ENCODE data around the gene IGLL1. TPM values are rescaled to one million over a fixed set of nuclear protein-coding genes. Genes with fewer than 3 reads are reported as not detected.

Gene IGLL1
- total and polyA plus RNA-seq, 4 donors: 17.4 TPM; not detected in 3

DNA sequence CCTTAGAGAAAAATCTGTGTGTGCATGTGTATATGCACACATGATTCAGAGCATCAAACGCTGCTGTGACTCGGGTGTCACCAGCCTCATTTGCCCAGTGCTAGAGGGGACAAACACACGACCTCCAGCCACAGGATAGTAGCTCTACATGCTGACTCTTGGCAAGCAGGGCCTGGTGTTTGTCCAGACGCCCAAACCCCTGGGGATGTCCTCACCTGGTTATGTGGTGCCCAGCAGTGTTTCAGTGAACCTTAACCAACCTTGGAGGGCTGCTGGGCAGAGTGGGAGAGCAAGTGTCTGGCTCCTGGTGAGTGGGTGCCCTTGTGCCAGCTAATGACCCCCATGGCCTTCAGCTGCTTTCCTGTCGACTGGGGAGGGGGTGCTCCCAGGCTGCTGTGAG lies 26.7 kb downstream of the IGLL1 start:
- Histone ChIP-seq H3K27me3 (ENCODE audit: control insufficient read depth in 4 of 4, insufficient read depth in 4 of 4, low read length in 3 of 4) (peaks cover 0 to 3% (median 0%) of the 10 kb centered on the region in 4 donors), H3K27ac (ENCODE audit: low read depth in 1 of 2, low read length in 2 of 2) (no peak overlapping the region), H3K4me3 (ENCODE audit: low read depth in 1 of 3, low read length in 3 of 3) (no peak overlapping the region), H3K9ac (ENCODE audit: low read depth in 1 of 2, low read length in 2 of 2) (no peak overlapping the region), H3K4me1 (ENCODE audit: control insufficient read depth in 4 of 4, insufficient read depth in 4 of 4, low read length in 3 of 4) (no peaks in the 10 kb centered on the region), H3K36me3 (ENCODE audit: control insufficient read depth in 4 of 4, insufficient read depth in 3 of 4, low read depth in 1 of 4, low read length in 3 of 4) (no peaks in the 10 kb centered on the region), H3K9me3 (ENCODE audit: control insufficient read depth in 4 of 4, low read length in 3 of 4) (no peaks in the 10 kb centered on the region)
- DNase-seq (ENCODE audit: low spot score): no peak
- TF ChIP-seq, protein P1, sequence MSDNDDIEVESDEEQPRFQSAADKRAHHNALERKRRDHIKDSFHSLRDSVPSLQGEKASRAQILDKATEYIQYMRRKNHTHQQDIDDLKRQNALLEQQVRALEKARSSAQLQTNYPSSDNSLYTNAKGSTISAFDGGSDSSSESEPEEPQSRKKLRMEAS (IDR thresholded peaks at IDR 0.05): no peak
- TF ChIP-seq, protein P2, sequence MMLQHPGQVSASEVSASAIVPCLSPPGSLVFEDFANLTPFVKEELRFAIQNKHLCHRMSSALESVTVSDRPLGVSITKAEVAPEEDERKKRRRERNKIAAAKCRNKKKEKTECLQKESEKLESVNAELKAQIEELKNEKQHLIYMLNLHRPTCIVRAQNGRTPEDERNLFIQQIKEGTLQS (IDR thresholded peaks at IDR 0.05): no peak
- TF ChIP-seq RAD21 (IDR thresholded peaks at IDR 0.05) (no peak), GABPA (IDR thresholded peaks at IDR 0.05 in 1 of 2, conservative IDR thresholded peaks at IDR 0.05 in 1 of 2) (no peak), SP1 (IDR thresholded peaks at IDR 0.05) (no peak), FOXA1 (IDR thresholded peaks at IDR 0.05) (no peak), EGR1 (IDR thresholded peaks at IDR 0.05; ENCODE audit: low read depth in 2 of 2) (no peak), NR2F2 (IDR thresholded peaks at IDR 0.05) (no peak), YY1 (IDR thresholded peaks at IDR 0.05) (no peak), JUND (IDR thresholded peaks at IDR 0.05) (no peak), TAF1 (conservative IDR thresholded peaks at IDR 0.05) (no peak), HNF4A (conservative IDR thresholded peaks at IDR 0.05) (no peak), RXRA (IDR thresholded peaks at IDR 0.05) (no peak)
- TF ChIP-seq, protein P3, sequence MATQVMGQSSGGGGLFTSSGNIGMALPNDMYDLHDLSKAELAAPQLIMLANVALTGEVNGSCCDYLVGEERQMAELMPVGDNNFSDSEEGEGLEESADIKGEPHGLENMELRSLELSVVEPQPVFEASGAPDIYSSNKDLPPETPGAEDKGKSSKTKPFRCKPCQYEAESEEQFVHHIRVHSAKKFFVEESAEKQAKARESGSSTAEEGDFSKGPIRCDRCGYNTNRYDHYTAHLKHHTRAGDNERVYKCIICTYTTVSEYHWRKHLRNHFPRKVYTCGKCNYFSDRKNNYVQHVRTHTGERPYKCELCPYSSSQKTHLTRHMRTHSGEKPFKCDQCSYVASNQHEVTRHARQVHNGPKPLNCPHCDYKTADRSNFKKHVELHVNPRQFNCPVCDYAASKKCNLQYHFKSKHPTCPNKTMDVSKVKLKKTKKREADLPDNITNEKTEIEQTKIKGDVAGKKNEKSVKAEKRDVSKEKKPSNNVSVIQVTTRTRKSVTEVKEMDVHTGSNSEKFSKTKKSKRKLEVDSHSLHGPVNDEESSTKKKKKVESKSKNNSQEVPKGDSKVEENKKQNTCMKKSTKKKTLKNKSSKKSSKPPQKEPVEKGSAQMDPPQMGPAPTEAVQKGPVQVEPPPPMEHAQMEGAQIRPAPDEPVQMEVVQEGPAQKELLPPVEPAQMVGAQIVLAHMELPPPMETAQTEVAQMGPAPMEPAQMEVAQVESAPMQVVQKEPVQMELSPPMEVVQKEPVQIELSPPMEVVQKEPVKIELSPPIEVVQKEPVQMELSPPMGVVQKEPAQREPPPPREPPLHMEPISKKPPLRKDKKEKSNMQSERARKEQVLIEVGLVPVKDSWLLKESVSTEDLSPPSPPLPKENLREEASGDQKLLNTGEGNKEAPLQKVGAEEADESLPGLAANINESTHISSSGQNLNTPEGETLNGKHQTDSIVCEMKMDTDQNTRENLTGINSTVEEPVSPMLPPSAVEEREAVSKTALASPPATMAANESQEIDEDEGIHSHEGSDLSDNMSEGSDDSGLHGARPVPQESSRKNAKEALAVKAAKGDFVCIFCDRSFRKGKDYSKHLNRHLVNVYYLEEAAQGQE (IDR thresholded peaks at IDR 0.05): no peak
- TF ChIP-seq, protein P4, sequence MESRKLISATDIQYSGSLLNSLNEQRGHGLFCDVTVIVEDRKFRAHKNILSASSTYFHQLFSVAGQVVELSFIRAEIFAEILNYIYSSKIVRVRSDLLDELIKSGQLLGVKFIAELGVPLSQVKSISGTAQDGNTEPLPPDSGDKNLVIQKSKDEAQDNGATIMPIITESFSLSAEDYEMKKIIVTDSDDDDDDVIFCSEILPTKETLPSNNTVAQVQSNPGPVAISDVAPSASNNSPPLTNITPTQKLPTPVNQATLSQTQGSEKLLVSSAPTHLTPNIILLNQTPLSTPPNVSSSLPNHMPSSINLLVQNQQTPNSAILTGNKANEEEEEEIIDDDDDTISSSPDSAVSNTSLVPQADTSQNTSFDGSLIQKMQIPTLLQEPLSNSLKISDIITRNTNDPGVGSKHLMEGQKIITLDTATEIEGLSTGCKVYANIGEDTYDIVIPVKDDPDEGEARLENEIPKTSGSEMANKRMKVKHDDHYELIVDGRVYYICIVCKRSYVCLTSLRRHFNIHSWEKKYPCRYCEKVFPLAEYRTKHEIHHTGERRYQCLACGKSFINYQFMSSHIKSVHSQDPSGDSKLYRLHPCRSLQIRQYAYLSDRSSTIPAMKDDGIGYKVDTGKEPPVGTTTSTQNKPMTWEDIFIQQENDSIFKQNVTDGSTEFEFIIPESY (IDR thresholded peaks at IDR 0.05): no peak
- 78% methylated on average over 5 of the region's 5 CpGs for WGBS

DNA sequence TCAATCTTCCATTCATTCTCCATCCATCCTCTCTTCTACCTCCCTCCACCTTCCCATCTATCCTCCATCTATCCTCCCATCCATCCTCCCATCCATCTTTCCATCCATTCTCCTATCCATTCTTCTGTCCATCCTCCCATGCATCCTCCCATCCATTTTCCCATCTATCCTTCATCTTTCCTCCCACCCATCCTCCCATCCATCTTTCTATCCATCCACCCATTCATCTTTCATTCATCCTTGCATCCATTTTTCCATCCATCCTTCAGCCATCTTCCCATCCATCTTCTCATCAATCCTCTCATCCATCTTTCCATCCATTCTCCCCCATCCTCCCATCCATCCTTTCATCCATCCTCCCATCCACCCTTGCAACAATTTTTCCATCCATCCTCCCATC lies 27.5 kb downstream of the IGLL1 start:
- no peak overlapping the region for H3K4me3 ChIP-seq (ENCODE audit: low read depth in 1 of 3, low read length in 3 of 3)
- H3K27ac ChIP-seq (ENCODE audit: low read depth in 1 of 2, low read length in 2 of 2): no peak overlapping the region
- no peaks in the 10 kb centered on the region for H3K4me1 ChIP-seq (ENCODE audit: control insufficient read depth in 4 of 4, insufficient read depth in 4 of 4, low read length in 3 of 4)
- H3K27me3 ChIP-seq (ENCODE audit: control insufficient read depth in 4 of 4, insufficient read depth in 4 of 4, low read length in 3 of 4): peaks cover 0 to 3% (median 0%) of the 10 kb centered on the region in 4 donors
- no peaks in the 10 kb centered on the region for H3K36me3 ChIP-seq (ENCODE audit: control insufficient read depth in 4 of 4, insufficient read depth in 3 of 4, low read depth in 1 of 4, low read length in 3 of 4)
- no peak overlapping the region for H3K9ac ChIP-seq (ENCODE audit: low read depth in 1 of 2, low read length in 2 of 2)
- no peak for DNase-seq (ENCODE audit: low spot score)
- TF ChIP-seq NR2F2 (IDR thresholded peaks at IDR 0.05) (no peak), HNF4A (conservative IDR thresholded peaks at IDR 0.05) (no peak), YY1 (IDR thresholded peaks at IDR 0.05) (no peak), FOXA1 (IDR thresholded peaks at IDR 0.05) (no peak), EGR1 (IDR thresholded peaks at IDR 0.05; ENCODE audit: low read depth in 2 of 2) (no peak), SP1 (IDR thresholded peaks at IDR 0.05) (no peak), RXRA (IDR thresholded peaks at IDR 0.05) (no peak), GABPA (IDR thresholded peaks at IDR 0.05 in 1 of 2, conservative IDR thresholded peaks at IDR 0.05 in 1 of 2) (no peak), RAD21 (IDR thresholded peaks at IDR 0.05) (no peak)
- TF ChIP-seq, protein P5, sequence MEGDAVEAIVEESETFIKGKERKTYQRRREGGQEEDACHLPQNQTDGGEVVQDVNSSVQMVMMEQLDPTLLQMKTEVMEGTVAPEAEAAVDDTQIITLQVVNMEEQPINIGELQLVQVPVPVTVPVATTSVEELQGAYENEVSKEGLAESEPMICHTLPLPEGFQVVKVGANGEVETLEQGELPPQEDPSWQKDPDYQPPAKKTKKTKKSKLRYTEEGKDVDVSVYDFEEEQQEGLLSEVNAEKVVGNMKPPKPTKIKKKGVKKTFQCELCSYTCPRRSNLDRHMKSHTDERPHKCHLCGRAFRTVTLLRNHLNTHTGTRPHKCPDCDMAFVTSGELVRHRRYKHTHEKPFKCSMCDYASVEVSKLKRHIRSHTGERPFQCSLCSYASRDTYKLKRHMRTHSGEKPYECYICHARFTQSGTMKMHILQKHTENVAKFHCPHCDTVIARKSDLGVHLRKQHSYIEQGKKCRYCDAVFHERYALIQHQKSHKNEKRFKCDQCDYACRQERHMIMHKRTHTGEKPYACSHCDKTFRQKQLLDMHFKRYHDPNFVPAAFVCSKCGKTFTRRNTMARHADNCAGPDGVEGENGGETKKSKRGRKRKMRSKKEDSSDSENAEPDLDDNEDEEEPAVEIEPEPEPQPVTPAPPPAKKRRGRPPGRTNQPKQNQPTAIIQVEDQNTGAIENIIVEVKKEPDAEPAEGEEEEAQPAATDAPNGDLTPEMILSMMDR (IDR thresholded peaks at IDR 0.05; ENCODE audit: low read depth, low read length, missing input control): no peak
- TF ChIP-seq, protein P2 (IDR thresholded peaks at IDR 0.05): no peak
- TF ChIP-seq, protein P1 (IDR thresholded peaks at IDR 0.05): no peak
- H3K9me3 ChIP-seq (ENCODE audit: control insufficient read depth in 4 of 4, low read length in 3 of 4): no peaks in the 10 kb centered on the region

All from liver (tissue), 9 donors.